GM10248 (cell line): Measurements from ENCODE around the gene JMJD1C.
"Not testable (repeated sequence)": the region's sequence is repeated elsewhere in the genome, so short reads cannot be mapped to it uniquely, and the experiment has no call there.

Experiments
- CTCF ChIA-PET: fragments of 300-600 bp; sonication (Branson Sonifier 250); formaldehyde crosslinking; extraction: SDS; loops from one replicate; lab custom pipeline; 2021; ENCODE audit warnings: antibody characterized with exemption; lab: Yijun Ruan, JAX
- POLR2A ChIA-PET: fragments of 350-650 bp; sonication (Branson Sonifier 250); formaldehyde crosslinking; extraction: SDS; loops from one replicate; lab custom pipeline; 2020; ENCODE audit warnings: antibody characterized with exemption; lab: Yijun Ruan, JAX
- DNase-seq: peaks from one replicate; pipeline ENCODE4 v3.0.0; 2012; ENCODE audit errors: extremely low spot score
- TF ChIP-seq, protein P1 (sequence below): IDR thresholded peaks from 2 replicates; pipeline ENCODE4 v1.5.1; 2012; ENCODE audit warnings: mild to moderate bottlenecking, low read depth; ENCODE audit errors: extremely low read depth, missing control alignments, control extremely low read depth

Gene JMJD1C

DNA sequence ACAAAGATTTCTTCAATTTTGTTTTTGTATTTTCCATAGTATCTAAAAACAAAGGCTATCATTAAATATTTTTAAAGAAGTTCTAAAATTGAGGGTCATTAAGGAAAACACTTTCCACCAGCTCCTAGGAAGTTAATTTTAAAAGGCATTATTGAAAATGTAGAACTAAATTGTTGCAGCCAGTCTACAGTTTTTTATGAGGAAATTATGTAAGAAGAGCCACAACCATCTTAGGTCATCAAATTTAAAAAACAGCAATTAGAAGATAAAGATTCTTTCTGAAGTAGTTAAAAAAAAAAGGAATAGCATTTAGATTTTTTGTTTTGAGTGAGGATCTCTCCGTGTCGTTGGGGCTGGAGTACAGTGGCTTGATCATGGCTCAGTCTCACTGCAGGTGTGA is 171.0 kb downstream of the JMJD1C start:
- POLR2A ChIA-PET: no interaction called here
- DNase-seq: no peak
- TF ChIP-seq, protein P1, sequence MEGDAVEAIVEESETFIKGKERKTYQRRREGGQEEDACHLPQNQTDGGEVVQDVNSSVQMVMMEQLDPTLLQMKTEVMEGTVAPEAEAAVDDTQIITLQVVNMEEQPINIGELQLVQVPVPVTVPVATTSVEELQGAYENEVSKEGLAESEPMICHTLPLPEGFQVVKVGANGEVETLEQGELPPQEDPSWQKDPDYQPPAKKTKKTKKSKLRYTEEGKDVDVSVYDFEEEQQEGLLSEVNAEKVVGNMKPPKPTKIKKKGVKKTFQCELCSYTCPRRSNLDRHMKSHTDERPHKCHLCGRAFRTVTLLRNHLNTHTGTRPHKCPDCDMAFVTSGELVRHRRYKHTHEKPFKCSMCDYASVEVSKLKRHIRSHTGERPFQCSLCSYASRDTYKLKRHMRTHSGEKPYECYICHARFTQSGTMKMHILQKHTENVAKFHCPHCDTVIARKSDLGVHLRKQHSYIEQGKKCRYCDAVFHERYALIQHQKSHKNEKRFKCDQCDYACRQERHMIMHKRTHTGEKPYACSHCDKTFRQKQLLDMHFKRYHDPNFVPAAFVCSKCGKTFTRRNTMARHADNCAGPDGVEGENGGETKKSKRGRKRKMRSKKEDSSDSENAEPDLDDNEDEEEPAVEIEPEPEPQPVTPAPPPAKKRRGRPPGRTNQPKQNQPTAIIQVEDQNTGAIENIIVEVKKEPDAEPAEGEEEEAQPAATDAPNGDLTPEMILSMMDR: no peak
- CTCF ChIA-PET: no interaction called here

DNA sequence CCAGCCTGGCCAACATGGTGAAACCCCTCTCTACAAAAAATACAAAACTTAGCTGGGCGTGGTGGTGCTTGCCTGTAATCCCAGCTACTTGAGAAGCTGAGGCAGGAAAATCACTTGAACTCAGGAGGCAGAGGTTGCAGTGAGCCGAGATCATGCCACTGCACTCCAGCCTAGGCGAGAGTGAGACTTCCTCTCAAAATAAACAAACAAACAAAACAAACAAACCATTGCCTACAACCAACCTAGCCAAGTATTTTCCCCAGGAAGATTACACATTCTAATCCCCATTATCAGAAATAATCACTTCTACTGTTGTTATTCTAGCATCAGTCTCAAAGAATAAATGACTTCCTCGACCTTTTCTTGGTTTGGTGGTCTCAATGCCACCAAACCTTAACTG is 172.9 kb downstream of the JMJD1C start:
- CTCF ChIA-PET: interaction anchor here (1.3 to 1.8 kb wide), 2 partner anchors 10 to 49 kb away, joined by 4 read pairs; no protein-coding TSS in a partner anchor
- DNase-seq, POLR2A ChIA-PET: not testable (repeated sequence)

DNA sequence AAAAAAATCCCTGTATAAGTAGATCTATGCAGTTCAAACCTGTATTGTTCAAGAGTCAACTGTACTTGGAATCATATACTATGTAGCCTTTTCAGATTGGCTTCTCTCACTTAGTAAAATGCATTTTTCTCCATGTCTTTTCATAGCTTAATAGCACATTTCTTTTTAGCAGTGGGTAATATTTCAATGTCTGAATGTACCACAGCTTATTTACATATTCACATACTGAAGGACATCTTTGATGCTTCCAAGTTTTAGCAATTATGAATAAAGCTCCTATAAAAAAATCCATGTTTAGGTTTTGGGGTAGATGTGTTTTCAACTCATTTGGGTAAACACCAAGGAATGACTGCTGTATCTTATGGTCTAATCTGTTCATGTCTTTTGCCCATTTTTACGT is 177.6 kb downstream of the JMJD1C start:
- DNase-seq: no peak
- CTCF ChIA-PET: interaction anchor here (1.1 to 6.5 kb wide), 4 partner anchors 13 to 432 kb away, joined by 3 to 54 read pairs (median 9); no protein-coding TSS in a partner anchor
- POLR2A ChIA-PET: no interaction called here
- TF ChIP-seq, protein P1: no peak

DNA sequence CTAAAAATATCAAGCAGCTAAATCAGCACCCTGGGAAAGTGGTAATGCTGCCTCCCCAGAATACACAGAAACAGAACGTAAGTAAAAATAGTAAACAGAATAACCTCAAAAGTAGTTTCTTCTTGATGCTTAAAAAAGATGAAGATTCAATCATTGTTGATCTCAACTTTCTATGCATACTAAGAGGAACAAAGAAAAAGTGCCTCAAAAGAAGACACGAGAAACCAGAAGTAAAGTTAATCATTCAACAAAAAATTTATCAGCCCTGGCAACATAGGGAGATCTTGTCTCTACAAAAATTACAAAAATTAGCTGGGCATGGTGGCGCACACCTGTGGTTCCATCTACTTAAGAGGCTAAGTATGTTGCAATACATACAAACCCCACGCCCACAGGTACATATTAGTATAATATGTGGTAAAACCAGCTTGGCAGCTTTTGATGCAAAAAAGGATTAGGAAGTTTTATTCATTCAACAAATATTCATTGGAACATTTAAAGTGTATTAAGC is 179.0 kb downstream of the JMJD1C start:
- POLR2A ChIA-PET: interaction anchor here (1.7 kb wide), 1 partner anchor 18 kb away, joined by 5 read pairs; no protein-coding TSS in a partner anchor
- CTCF ChIA-PET: interaction anchor here (0.7 to 6.5 kb wide), 12 partner anchors 9 to 433 kb away, joined by 3 to 54 read pairs (median 4); no protein-coding TSS in a partner anchor
- peak; percentile 52 for DNase-seq
- TF ChIP-seq, protein P1: no peak

DNA sequence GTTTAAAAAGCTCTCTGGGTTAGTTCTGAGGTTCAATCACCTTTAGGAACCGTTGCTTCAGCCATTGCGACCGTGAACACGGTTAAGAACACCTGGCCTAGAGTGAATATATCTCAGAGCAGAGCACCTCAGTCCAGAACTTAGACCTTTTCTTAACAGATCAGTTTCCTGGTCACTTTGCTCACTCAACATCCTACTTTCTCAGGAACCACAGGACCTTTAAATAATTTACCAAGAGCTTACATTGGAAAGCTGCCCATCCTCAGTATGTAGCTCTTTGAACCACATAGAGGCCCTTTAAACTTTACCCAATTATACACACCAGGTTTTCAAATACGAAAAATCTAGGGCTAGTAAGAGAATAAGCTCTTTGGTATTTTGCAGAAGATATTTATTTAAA is 179.4 kb downstream of the JMJD1C start:
- no peak for DNase-seq
- TF ChIP-seq, protein P1: no peak
- POLR2A ChIA-PET: interaction anchor here (0.6 to 1.7 kb wide), 2 partner anchors 17 to 21 kb away, joined by 4 to 5 read pairs; no protein-coding TSS in a partner anchor
- CTCF ChIA-PET: interaction anchor here (0.7 to 6.5 kb wide), 13 partner anchors 10 to 434 kb away, joined by 3 to 54 read pairs (median 4); no protein-coding TSS in a partner anchor

DNA sequence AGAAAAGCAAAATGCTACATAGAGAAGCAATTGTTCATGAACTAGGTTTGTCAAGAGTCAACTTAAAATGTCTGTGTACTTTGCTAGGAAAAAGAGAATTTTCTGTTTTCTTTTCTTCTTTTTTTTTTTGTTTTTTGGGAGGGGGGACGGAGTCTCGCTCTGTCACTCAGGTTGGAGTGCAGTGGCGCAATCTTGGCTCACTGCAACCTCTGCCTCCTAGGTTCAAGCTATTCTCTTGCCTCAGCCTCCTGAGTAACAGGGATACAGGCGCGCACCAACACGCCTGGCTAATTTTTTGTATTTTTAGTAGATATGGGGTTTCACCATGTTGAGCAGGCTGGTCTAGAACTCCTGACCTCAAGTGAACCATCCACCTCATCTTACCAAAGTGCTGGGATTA is 181.9 kb downstream of the JMJD1C start:
- ChIA-PET POLR2A (interaction anchor here (0.6 kb wide), 1 partner anchor 28 kb away, joined by 4 read pairs; no protein-coding TSS in a partner anchor), CTCF (interaction anchor here (1.1 to 6.5 kb wide), 5 partner anchors 9 to 347 kb away, joined by 3 to 54 read pairs (median 3); no protein-coding TSS in a partner anchor)
- not testable (repeated sequence) for DNase-seq

DNA sequence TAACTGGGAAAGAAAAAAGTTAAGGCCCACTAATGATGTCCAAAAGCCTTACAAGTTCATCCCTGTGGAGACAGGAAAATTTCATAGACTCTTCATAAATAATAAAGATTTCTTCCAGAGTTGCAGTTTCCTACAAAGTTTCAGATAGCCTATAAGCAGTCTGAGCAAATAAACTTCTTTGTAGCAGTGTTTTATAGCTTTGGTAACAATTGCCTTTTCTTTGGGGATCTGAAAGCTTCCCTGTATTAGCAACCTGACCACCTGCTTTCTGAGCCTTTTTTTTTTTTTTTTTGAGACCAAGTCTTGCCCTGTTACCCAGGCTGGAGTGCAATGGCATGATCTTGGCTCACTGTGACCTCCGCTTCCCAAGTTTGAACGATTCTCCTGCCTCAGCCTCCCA is 182.7 kb downstream of the JMJD1C start:
- TF ChIP-seq, protein P1: no peak
- CTCF ChIA-PET: interaction anchor here (6.5 kb wide), 1 partner anchor 8 kb away, joined by 54 read pairs; no protein-coding TSS in a partner anchor
- DNase-seq: peak; percentile 19
- POLR2A ChIA-PET: interaction anchor here (0.6 kb wide), 1 partner anchor 56 kb away, joined by 5 read pairs; no protein-coding TSS in a partner anchor
